Kidney glomerular epithelial cell (primary cell): ENCODE measurements around the gene CCDC85B.

Experiments
- DNase-seq: peaks from one replicate; lab custom pipeline; 2025; lab: John Stamatoyannopoulos, UW

CCDC85B gene

DNA sequence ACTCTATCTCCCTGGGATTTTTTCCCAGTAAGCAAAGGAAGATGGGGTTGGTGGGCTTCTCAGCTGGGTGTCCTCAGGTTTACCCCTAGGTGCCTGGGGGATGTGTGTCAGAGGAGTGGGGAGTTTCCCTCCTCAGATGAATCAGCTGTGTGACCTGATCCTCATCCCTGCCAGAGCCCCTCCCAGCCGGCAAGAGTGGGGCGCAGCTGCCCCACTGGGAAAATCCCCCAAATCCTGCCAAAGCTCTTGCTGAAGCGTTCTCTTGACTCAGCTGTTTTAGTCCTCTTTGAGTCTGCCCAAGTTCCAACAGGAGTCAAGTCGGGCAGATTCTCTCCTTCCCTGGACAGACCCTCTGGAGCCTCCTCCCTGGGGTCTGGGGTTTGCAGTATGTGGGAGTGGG, 22.4 kb downstream of the CCDC85B start:
- no peak for DNase-seq

DNA sequence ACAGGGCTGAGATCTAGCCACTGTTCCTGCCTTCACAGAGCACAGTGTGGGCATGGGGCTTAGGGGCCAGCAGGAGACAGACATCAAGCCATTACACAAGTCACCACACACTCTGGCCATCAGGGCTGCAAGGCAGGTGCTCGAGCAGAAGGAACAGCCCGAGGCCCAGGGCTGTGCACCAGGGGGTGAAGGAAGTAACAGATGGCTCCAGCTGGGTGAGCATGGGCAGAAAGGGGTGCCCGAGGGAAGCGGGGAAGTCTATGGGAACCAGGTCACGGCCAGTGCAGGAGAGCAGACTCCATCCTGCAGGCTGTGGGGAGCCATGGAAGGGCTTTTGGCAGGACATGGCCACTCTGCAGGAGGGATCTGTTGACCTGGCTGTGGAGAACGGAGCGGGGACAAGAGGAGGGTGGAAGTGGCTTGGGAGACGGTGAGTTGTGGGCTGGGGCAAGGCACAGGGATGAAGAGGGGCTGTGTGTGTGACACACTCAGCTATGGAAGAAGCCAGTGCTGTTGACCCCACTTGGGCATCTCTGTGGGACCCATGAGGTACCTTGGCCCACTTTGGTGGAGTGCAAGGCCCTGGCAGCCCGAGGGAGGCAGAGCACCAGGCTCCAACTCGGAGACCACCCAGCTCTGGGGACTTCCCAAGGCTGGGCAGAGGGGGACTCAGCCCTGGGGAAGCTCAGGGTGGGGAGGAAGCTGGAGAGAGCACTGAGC, 24.8 kb downstream of the CCDC85B start:
- no peak for DNase-seq

DNA sequence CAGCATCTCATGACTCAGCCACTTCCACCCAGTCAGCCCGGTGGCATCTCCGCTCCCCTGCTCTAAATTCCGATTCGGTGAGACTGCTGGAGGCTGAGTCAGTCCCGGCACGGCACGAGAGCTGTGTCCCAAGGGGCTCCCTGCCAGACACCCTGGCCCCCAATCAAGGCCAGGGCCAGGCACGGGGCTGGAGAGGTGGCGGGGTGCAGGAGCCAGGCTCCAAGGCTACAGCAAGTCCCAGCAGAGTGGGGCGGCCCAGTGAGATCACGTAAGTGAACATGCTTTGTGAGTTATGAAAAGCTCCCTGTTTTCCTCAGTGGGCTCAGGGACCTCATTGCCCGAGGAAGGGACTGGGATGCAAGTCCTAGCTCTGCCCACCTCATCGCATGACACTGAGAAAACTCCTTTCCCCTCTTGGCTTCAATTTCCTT, 25.4 kb downstream of the CCDC85B start:
- peak; percentile 95 for DNase-seq

DNA sequence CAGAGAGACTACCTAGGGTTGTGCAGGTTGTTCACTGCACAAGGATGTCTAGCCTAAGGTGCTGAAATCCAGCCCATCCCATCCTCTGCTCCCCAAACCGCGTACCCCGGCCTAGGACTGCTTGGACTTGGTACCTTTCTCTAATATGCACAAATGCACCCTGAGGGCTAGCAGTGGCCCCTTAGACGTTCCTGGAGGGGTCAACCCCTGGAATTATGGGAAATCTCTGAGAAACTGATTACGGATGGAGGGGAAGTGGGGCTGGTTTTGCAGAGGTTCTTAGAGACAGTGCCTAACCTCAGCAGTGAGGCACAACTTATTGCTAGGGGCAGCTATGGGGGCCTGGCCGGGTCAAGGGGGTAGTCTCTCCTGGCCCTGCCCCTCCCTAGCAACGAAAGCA, 25.9 kb downstream of the CCDC85B start:
- no peak for DNase-seq

DNA sequence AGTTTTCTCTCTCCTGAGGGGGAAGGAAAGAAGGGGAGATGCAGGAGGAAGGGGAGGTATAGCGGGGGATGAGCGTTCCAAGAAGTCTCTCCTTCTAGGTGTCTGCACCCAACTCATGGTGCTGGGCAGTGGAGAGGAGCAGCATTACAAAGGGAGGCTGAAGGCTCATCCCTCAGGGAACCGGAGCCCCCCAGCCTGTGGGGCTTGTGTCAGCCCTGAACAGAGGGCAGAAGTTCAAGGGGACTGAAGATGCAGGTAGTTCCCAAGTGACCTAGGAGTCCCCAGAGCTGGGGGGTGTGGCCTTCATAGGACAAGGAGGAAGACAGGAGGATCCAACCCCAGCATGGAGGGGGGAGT, 26.6 kb downstream of the CCDC85B start:
- DNase-seq, result no peak

DNA sequence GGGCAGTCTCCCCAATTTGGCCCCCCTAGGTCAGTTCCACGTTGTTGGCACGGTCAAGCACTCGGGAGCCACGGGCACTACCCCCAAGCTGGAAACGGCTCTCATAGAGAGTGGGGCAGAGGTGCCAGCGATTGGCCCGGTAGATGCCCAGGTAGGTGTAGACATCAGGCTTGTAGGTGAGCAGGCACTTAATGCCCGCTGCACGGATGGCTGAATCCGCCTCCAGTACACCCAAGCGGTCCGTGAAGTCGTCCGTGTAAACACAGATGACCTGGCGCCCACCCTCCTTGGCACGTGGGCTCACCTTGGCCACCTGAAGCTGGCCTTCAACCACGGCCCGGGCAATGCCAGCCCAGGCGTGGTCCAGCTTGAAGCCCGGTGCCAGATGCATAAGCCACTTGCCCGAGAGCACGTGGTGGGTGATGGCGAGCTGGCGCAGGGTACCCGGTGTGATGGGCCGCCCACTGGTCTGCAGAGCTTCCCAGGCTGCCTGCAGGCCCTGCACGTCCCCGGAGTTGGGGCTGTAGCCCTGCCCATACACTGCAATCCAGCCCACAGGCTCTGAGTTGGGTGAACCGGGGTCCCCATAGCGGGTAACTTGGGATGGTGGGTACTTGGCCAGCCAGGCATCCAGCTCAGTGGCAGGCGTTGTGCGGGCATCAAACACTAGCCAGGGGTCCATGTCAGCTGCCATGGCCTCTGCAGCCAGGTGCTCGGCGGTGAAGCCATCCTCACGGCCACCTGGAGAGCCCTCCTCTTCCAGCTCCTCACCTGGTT, 27.1 kb downstream of the CCDC85B start:
- no peak for DNase-seq

DNA sequence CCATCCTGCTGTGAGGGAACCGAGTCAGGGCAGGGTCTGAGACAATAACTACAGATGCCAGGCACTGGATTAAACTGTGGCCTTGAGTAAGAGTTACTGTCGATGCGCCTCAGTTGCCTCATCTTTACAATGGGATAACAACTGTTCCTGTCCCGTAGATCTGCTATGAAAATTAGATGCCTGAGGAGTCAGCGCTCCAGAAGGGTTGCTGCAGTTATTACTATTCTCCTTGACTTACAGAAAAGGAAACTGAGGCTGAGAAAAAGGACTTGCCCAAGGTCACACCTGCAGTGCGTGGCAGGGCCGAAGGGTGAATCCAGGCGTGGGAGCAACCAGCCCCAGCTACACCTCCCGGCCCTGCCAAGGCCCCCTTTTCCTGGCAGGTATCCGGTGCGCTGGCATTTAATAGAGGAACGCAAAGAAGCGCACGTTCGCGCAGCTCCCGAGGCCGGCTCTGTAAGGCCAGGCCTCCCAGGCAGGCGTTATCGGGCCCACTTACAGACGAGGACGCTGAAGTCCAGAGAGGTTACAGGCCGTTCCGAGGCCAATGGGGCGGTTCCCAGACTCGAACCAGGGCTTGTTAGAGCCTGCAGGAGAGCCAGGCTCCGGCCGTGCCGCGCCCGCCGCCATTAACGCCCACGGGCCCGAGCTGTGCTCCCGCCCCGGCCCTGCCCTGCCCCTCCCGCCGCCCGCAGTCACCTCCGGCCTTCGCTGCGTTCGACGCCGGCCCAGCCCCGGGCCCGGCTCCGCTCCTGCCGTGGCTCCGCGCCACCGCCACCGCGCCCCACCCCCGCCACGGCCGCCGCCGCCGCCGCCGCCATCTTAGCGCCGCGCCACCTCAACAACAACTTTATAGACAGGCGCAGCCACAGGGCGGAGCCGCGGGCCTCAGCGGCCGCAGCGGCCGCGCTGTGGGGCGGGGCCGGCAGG, 28.0 kb downstream of the CCDC85B start, which contains the start of gene C11orf68:
TSS of gene C11orf68 (minus strand) at position 852 of the 930 bp plus-strand sequence. CDS start at position 821, 31 bp downstream.
- no peak for DNase-seq

DNA sequence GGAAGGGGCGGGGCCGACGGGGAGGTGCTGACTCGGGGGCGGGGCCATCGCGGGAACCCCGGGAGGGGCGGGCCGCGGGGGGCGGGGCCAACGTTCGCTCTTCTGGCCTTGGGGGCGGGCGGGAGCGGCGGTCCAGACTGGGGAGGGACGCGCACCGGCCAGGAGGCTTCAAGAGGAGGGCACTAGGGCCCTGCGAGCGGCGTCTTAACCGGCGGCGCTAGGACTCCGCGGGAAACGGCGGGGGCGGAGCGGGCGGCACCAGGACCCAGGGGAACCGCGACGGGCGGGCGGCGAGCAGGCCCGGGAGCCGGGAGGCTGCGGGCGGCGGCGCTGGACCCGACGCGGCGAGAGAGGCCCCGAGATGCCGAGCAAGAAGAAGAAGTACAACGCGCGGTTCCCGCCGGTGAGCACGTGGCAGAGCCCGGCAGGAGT, 28.7 kb downstream of the CCDC85B start, which contains the start of gene DRAP1:
TSS of gene DRAP1 (plus strand) at position 286 of the 432 bp plus-strand sequence. CDS start at position 362, 76 bp downstream.
- peak; percentile 94 for DNase-seq

DNA sequence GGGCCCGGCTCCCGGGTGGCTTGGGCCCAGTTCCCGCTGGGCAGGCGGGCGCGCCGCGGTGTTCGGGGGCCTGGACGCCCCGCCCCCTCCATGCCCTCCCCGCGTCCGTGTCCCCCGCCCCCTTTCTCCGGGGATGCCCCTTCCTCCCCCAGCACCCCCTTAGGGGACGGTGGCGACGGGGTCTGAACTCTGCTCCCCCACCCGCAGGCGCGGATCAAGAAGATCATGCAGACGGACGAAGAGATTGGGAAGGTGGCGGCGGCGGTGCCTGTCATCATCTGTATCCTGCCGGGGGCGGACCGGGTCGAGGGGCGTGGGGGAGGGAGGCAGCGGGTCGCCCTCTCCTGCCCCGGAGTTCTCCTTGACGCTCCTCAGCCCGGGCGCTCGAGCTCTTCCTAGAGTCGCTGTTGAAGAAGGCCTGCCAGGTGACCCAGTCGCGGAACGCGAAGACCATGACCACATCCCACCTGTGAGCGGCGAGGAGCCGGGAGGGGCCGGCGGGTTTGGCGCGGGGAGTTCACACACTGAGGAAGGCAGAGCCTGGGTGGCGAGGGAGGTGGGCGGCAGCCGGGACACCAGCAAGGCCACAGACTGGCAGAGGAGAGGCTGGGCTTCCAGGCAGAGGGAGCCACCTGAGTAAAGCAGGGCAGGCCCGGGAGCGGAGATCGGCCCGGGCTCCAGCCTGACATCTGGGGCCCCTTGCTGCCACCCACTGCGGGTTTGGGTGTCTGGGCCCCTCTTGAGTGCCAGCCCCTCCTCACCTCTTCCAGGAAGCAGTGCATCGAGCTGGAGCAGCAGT, 29.3 kb downstream of the CCDC85B start:
- no peak for DNase-seq

DNA sequence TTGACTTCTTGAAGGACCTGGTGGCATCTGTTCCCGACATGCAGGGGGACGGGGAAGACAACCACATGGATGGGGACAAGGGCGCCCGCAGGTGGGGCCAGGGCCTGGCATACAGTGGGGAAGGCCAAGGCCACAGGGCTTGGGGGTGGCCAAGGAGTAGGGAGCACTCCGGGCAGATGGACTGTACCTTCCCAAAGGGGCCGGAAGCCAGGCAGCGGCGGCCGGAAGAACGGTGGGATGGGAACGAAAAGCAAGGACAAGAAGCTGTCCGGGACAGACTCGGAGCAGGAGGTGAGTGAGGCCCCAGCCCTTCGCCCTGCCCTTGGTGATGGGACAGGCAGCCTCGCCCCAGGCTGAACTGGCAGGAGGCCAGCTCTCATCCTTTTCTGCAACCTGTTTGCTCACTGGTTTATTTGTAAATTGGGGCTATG, 29.9 kb downstream of the CCDC85B start:
- DNase-seq, result no peak

DNA sequence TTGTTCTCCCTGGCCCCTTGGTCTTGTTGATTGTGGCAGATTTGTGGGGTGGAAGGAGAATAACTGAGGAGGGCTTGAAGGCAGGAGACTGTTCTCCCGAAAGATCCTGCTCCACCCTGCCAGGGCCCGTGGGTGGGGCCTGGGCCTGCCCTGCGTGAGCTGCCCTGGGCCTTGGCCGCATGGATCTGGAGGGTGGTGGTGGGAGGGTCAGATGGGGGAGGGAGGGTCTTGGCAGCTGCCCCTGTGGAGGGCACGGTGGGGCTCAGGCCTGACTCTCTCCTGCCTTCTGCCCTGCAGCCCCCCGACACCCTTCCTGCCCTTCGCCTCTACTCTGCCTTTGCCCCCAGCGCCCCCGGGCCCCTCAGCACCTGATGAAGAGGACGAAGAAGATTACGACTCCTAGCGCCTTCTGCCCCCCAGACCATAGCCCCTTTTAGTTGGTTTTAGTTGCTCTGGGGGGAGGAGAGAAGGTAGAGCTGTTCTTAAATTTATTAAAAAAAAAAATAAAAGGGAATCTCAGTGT, 30.6 kb downstream of the CCDC85B start:
- no peak for DNase-seq

DNA sequence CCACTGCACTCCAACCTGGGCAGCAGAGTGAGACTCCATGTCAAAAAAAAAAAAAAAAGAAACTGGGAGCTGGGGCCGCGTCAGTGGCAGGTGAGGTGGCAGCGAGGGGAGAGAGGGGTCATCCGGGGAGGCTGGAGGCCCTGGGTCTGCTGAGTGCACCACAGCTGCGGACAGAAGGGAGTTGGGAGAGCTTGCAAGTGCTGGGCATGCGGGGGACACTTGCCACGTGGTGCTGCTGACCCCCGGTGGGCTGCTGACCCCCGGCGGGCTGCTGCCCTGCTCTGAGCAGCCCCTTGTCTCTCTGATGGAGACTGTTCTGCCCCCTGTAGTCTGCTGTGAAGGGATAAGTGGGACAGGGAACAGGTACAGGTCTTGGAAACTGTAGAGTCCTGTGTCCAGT, 31.4 kb downstream of the CCDC85B start:
- no peak for DNase-seq

DNA sequence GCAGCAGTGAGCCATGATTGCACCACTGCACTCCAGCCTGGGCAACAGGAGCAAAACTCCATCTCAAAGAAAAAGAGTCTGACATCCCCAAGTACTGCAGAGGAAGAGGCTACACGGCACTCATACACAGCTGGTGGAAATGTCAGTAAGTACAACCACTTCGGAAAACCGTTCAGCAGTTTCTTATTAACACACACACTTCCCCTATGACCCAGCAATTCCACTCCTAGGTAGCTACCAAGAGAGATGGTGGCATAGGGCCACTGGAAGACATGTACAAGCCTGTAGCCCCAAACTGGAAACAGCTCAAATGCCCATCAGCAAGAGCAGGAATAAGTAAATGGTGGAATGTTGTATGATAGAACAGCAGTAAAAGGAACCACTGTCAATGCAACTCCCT, 32.1 kb downstream of the CCDC85B start:
- DNase-seq, result no peak

DNA sequence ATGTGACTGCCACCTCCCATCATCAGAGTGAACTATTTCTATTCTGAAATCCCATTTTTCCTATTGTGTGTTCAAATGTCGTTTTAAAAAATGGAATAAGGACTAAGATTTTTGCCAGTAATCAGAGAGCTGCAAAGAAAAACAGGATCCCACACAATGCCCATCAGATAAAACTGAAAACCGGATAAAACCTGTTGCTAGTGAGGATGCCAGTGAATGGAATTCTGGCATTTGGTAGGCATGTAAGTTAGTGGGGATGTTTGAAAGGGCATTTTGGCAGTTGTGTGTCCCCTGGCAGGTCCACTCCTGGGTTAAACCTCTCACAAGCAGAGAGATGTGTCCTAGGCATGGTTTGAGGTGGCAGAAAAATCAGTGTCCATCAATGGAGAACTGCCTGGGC, 34.9 kb downstream of the CCDC85B start:
- no peak for DNase-seq

DNA sequence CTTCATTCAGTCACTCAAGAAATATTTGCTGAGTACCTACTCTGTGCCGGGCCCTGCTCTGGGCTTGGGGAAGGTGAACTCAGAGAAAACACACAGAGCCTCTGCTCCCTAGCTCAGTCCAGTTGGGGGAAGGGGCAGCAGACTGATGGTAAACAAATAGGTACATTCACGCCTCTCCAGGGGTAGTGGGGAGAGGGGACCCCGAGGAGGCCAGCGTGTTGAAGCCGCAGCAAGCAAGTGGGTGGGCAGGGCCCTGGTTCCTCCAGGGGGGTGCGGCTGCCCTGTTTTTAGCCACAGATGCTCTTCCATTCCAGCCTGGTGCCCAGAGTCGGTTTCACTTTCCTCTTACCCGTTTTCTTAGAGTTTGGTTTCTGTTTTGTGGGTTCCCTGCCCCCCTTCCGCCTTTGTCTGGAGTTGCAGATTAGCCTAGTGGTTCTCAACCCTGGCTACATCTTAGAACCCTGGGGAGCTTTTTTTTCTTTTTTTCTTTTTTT, 37.5 kb downstream of the CCDC85B start:
- DNase-seq, result no peak

DNA sequence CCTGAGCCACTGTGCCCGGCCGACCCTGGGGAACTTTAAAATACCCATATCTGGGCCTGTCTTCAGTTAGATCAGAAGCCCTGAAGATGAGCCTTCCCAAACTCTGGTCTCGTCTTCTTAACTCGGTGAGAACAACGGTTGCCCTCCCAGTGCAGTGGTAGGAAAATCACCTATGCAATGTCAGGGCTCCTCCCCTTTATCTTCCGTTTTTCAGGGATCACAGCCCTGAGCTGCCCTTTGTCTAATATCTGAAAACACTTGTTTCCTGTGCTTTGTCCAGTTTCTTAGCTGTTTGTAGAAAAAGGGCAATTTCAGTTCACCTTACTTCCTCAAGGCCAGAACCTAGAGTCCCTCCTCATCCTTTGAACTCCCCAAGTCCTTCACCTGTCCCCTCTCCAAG, 38.2 kb downstream of the CCDC85B start:
- DNase-seq, result no peak

DNA sequence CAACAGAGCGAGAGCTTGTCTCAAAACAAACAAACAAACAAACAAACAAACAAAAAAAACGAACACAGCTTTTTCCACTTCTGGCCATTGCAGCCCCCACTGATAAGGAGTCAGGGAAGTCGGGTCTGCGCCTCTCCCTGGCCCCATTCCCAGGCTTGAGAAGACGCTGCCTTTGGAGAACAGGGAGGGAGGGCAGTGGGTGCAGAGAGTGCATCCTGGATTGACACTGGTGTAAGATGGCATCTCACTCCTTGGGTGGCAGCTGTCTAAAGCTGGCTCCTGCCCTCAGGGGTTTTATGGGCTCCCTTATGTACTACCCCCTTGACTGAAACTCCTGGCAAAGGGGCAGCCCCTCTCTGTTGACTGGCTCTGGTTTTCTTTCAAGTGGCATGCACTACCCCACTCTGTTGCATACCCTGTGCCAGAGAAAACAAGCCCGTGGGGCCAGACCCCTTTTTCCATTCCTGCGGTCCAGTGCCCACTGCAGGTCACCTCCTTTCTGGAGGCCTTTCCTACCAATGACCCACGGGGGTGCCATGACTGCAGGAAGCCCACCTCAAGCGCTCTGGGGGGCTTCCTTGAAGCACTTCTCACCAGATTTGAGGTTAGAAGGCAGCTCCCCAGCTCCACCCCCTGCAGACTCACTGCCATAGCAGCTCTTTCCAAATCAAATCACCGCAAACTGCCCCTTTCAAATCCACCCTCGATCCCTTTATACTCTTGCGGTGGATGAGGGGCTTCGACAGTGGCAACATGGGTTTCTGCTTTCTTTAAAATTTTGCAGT, 41.5 kb downstream of the CCDC85B start:
- DNase-seq, result no peak

DNA sequence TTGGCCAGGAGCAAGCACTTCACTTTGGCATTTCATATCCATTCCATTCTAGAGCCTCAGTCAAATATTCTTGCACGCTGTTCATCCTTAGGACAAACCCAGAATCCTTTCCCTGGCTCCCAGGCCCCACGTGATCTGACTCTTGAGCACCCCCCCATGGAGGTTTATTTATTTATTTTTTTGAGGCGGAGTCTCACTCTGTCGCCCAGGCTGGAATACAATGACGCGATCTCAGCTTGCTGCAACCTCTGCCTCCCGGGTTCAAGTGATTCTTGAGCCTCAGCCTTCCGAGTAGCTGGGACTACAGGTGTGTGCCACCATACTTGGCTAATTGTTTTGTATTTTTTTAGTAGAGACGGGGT, 42.1 kb downstream of the CCDC85B start:
- DNase-seq, result no peak

DNA sequence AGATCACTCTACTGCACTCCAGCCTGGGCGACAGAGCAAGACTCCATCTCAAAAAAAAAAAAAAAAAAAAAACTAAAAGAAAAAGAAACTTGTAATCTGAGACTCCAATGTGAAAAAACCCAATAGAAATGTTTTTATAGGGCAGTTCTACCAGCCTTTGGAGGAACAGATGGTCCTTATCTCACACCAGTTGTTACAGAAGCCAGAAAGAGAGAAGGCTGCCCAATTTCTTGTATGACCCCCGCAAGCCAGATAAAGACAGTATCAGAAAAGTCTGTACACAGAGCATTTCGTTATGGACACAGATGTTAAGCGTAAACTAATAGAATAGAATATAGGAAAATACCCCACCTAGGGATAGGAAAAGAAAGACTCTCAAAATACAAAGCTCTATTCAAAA, 43.5 kb downstream of the CCDC85B start:
- DNase-seq, result no peak

DNA sequence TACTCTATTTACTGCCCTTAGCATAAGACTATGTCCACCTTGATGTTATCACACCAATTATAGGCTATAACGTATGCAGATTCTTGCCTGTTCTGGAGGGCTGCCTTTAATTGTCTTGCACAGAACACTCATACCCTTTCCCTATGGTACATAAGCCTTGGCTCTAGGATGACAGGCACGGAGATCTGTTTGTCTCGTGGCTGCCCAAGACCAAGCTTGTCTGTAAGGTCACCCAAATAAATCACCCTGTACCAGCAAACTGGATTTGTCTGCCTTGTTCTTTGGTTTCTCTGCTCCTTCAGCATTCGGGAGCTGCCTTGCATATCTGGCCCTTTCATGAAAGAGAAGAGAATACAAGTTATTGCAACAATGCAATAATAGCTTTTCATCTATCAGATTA, 47.3 kb downstream of the CCDC85B start:
- no peak for DNase-seq
